Measurements from ENCODE around the gene SULT4A1.
"Not testable (repeated sequence)": the region's sequence is repeated elsewhere in the genome, so short reads cannot be mapped to it uniquely, and the experiment has no call there.

SULT4A1 gene, protein sequence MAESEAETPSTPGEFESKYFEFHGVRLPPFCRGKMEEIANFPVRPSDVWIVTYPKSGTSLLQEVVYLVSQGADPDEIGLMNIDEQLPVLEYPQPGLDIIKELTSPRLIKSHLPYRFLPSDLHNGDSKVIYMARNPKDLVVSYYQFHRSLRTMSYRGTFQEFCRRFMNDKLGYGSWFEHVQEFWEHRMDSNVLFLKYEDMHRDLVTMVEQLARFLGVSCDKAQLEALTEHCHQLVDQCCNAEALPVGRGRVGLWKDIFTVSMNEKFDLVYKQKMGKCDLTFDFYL

GRCh38 chr22:43862074-43862881, at the start of gene SULT4A1:
Gene SULT4A1, minus strand, starts transcription at chr22:43862513. Its CDS starts 131 bp downstream, at chr22:43862382.
- DNase-seq (ENCODE audit: low spot score) = no peak

DNA sequence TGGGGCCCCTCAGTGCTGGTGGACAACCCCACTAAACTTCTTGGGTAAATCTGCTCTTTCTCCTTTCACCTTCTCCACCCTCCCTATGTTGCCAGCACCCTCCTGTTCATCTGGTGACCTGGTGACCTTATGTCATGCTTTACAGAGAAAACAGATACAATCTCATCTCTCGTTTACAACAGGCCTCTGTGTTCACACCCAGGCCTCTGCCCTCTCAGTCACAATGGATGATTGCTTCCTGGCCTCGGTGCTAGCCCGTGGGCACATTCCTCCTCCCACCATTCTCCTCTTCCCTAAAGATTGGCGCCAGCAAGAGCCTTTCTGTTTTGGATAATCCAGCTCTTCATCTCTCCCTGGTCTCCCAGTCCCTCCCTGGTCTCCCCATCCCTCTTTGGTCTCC, 49.0 kb upstream of the SULT4A1 start:
- DNase-seq (ENCODE audit: low spot score) = no peak

DNA sequence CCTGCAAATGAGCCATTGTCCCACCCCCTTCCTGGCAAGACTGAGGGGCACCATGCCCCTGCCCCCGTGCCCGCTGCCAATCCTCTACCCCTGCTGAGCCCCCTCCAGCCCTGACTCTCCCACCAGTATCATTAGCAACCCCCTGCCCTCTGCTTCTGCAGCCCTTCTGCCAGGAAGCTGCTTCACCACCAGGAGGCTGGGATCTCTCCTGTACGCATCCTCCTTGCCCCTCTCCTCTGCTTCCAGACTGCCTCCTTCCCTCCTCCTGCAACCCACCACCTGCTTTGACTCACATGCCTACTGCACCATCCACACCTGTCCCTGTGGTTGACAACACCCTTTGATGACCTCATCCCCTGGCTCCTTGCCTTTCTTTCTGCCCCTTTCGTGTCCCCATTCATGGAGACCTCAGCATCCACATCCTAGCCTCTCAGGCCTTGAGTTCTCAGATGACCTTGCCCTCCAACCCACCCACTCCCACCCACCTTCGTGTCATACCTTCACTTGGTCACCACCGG, 47.9 kb upstream of the SULT4A1 start:
- DNase-seq (ENCODE audit: low spot score) = no peak

GRCh38 chr22:43909708-43910107, 47.4 kb upstream of the SULT4A1 start:
- DNase-seq (ENCODE audit: low spot score) = no peak

DNA sequence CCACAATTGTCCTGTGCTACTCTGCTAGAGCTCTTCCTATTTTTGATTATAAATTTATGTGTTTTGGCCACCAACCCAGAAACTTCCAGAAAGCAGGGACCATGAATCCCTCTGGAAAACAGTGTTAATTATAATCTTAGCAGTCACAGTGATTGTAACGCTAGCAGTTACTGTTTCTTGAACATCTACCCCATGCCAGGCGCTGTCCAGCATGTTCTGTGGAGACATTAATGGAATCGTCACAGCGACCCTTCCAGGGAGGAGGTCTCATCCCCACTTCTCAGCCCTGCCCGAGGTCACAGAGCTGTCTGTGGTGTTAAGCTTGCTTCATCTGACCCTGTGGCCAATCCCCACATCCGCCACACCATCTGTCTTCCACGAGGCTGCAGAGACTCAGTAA, 43.4 kb upstream of the SULT4A1 start:
- no peak for DNase-seq (ENCODE audit: low spot score)

GRCh38 chr22:43904412-43904811, 42.1 kb upstream of the SULT4A1 start:
- DNase-seq (ENCODE audit: low spot score) = not testable (repeated sequence)

DNA sequence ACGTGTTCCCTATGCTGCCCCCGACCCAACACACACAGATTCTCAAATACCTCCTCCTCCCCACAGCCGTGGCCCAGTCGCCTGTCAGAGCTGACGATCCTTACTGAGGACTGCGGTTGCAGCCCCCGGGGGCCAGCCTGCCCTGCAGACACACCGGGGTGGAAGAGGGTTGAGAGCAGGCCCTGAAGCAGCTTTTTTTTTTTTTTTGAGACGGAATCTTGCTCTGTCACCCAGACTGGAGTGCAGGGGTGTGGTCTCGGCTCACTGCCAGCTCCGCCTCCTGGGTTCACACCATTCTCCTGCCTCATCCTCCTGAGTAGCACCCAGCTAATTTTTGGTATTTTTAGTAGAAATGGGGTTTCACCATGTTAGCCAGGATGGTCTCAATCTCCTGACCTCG, 40.7 kb upstream of the SULT4A1 start:
- DNase-seq (ENCODE audit: low spot score) = not testable (repeated sequence)

- no peak for DNase-seq (ENCODE audit: low spot score)
Measured at GRCh38 chr22:43901976-43902643, 39.8 kb upstream of the SULT4A1 start.

DNA sequence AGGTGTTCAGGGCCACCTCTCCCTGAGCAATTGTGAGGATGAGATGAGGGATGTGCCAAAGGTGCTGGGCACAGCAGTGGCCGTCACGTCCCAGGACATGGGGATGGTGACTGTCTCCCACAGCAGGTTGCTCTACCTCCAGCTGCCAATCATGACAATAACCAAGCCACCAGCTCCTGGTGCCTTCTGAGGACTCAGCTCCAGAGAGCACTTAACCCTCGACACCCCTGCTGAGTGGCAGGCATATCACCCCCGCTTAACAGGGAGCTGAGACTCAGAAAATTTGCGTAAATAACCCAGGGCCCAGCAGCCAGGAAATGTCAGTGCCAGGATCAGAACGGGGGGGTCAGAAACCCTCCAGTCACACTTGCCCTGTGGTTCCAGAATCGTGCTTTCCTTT, 37.9 kb upstream of the SULT4A1 start:
- no peak for DNase-seq (ENCODE audit: low spot score)

GRCh38 chr22:43897751-43898261, 35.5 kb upstream of the SULT4A1 start:
- DNase-seq (ENCODE audit: low spot score) = no peak

GRCh38 chr22:43895986-43896645, 33.8 kb upstream of the SULT4A1 start:
- peak; percentile 12 for DNase-seq (ENCODE audit: low spot score)

DNA sequence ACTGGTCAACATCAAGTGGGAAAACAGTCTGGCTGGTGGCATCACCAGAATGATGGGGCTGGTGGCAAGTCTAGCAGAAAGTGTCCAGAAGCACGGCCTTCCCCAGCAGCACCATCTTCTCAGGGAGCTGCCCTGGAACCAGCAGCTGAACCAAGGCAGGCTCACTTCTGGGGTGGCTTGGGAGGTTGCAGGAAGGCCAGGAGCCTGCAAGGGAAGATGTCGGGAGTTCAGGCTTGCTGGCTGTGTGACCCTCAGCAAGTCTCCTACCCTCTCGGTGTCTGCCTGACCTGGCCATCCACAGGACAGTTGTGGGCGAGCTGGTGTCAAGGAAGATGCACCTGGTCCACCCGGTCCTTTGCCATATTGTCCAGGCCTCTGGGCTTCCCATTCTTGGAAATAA, 31.8 kb upstream of the SULT4A1 start:
- DNase-seq (ENCODE audit: low spot score) = no peak

DNA sequence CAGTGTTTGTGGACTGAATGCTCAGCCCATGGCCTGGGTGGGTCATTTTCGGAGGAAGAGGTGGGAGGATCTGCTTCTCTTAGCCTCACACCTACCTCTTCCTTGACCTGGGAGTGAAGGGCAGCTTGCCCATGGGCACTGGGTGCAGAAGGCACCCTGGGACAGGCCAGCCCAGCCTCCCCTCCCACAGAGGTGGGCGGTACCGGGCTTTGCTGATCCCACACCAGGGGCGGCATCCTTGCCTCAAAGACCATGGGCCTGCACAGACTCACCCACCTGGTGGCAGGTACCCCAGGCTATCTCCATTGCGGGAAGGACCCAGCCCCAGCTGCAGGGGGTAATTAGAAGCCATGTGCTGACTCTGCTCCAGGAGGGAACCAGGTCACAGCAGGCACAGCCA, 31.0 kb upstream of the SULT4A1 start:
- DNase-seq (ENCODE audit: low spot score) = no peak

GRCh38 chr22:43892183-43892894, 30.0 kb upstream of the SULT4A1 start:
- DNase-seq (ENCODE audit: low spot score) = no peak

GRCh38 chr22:43891360-43892182, 29.3 kb upstream of the SULT4A1 start, which contains the start of gene PNPLA5:
Gene PNPLA5, minus strand, starts transcription at chr22:43892013. Its CDS starts 133 bp downstream, at chr22:43891880.
- no peak for DNase-seq (ENCODE audit: low spot score)

DNA sequence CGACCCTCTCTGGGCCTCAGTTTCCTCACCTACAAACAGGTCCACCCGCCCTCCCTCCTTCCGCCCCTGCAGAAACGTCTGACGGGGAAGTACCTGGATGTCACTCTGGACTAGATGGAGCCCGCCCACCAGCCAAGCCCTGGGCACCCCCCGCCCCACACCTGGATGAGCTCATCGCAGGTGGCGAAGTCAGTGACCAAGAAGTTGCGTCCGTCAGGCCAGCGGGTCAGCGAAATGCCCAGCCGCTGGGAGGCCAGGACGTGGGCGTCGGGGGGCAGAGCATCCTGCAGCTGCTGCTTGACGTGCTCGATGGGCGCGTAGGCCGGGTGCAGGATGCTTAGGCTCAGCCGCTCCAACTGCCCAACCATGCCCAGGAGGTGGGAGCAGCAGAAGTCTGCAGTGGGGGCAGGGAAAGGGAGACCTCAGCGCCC, 28.6 kb upstream of the SULT4A1 start:
- no peak for DNase-seq (ENCODE audit: low spot score)

DNA sequence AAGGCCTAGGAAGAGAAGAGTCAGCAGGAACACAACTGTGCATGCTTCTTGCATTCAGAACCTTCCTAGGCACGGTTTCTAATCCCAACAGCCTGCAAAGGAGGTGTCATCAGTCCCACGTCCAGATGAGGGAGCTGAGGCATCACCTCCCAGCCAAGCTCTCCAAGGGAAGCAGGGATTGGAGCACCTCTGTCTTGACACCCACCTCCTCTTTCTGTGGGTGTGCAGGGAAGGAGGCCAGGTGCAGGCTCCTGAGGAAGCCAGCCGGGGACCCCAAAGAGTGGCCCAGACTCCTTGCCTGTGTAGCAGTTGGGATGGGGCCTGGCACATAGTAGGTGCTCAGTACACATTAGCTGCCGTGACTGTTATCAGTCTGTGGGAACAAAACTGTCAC, 27.5 kb upstream of the SULT4A1 start:
- DNase-seq (ENCODE audit: low spot score) = no peak

DNA sequence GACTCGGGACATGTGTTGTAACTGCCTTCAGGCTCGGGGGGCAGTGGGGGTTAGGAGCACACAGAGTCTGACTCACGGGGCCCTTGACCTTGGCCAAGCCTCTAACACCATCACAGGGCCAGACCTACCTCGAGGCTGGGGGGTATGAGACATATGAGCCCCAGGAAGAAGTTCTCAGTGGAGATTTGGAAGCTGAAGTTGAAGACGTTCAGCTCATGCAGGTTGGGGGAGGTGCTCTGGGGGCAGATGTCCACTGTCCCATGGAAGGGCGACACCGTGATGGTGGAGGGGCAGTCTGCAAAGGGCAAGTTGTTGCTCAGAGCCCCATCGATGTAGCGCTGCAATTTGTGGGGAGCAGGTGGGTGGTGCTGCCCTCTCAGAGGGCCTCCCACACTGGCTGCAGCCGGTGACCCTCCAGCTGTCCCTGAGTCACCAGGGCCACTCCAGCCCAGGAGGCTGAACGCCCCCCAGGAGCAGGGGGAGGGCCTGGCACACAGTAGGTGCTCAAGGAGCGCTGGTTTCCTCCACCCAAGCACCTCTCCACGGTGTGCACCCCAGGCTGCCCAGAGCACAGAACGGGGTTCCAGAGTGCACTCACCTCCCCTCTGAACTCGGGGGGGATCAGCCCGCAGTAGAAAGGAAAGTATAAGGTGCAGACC, 27.0 kb upstream of the SULT4A1 start:
- DNase-seq (ENCODE audit: low spot score) = no peak

DNA sequence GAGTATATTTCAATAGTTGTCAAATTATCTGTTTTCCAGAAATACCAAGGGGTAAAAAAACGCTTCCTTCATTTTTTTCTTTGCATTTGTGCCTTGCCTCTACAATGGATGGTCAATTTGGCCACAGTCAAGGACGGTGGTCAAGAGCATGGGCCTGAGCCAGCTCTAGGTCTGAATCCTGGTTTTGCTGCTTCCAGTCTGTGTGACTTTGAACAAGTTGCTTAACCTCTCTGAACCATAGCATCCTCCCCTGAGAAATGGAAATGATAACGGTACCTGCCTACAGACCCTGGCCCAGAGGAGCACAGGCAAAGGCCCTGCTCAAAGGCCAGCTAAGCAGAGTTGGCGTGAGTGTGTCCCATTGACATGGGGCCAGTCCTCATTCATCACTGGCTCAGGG, 26.4 kb upstream of the SULT4A1 start:
- DNase-seq (ENCODE audit: low spot score) = no peak

DNA sequence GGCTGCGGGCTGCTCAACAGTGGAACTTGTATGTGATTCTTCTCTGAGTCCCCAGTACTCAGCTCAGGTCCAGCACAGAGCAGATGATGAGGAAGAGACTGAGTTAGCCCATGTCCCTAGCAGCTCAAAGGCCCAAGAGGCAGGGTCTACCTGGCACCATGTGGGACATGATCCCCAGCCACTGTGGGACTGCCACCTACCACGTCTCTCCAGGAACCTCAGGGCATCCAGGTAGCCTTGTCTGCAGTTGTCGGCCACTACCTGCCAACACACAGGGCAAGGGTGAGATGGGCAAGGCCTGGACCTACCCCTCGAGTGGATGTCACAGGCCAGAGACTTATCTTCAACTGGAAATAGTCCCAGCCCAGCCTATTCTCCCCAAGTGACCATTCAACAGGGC, 25.1 kb upstream of the SULT4A1 start:
- DNase-seq (ENCODE audit: low spot score) = no peak

Data from NAMALWA (cell line).